DOHH2 (cell line): Measurements from ENCODE around the gene PLXNA1.

Experiments used
- H3F3A ChIP-seq: fragments of 200-600 bp; sonication (generic), shearing (Covaris generic); 2 replicates; pipeline ENCODE4 v1.6.0; 2016; ENCODE audit warnings: antibody characterized with exemption, mild to moderate bottlenecking; ENCODE audit not compliant: control insufficient read depth, insufficient read depth
- H3K27ac ChIP-seq: fragments of 200-600 bp; sonication (generic); 2 replicates; pipeline ENCODE4 v1.5.1; 2014; ENCODE audit warnings: low read depth, mild to moderate bottlenecking, low read length, moderate library complexity
- H3K27me3 ChIP-seq: fragments of 200-600 bp; sonication (generic); 2 replicates; pipeline ENCODE4 v1.6.1; 2014; ENCODE audit warnings: mild to moderate bottlenecking, low read length, mixed read lengths; ENCODE audit not compliant: control insufficient read depth
- H3K36me3 ChIP-seq: fragments of 200-600 bp; sonication (generic); 2 replicates; pipeline ENCODE4 v1.6.1; 2014; ENCODE audit warnings: mild to moderate bottlenecking, low read length, moderate library complexity, mixed read lengths; ENCODE audit not compliant: control insufficient read depth
- H3K4me1 ChIP-seq: fragments of 200-600 bp; sonication (generic); 2 replicates; pipeline ENCODE4 v1.6.1; 2014; ENCODE audit warnings: mild to moderate bottlenecking, low read length, mixed read lengths; ENCODE audit not compliant: control insufficient read depth
- H3K4me2 ChIP-seq: fragments of 200-600 bp; sonication (generic); 2 replicates; pipeline ENCODE4 v1.6.0; 2014; ENCODE audit warnings: mild to moderate bottlenecking, low read length, moderate library complexity
- H3K4me3 ChIP-seq: fragments of 200-600 bp; sonication (generic); 2 replicates; pipeline ENCODE4 v1.5.1; 2014; ENCODE audit warnings: mild to moderate bottlenecking, low read length, mixed read lengths
- H3K79me2 ChIP-seq: fragments of 200-600 bp; sonication (generic); 2 replicates; pipeline ENCODE4 v1.6.1; 2014; ENCODE audit warnings: mild to moderate bottlenecking, low read length, mixed read lengths; ENCODE audit not compliant: control insufficient read depth
- H3K9me2 ChIP-seq: fragments of 200-600 bp; sonication (generic); replicated peaks from 2 replicates; pipeline ENCODE4 v1.6.1; 2014; ENCODE audit warnings: mild to moderate bottlenecking, low read length, mixed read lengths; ENCODE audit not compliant: control insufficient read depth
- H3K9me3 ChIP-seq: fragments of 200-600 bp; sonication (generic); 2 replicates; pipeline ENCODE4 v1.6.1; 2014; ENCODE audit warnings: antibody characterized with exemption, low read length, mixed read lengths; ENCODE audit not compliant: control insufficient read depth, insufficient read depth
- H4K20me1 ChIP-seq: fragments of 200-600 bp; sonication (generic); 2 replicates; pipeline ENCODE4 v1.6.0; 2014; ENCODE audit warnings: low read depth, mild to moderate bottlenecking, antibody characterized with exemption, low read length, moderate library complexity; ENCODE audit not compliant: control insufficient read depth, insufficient read depth
- EZH2phosphoT487 ChIP-seq: fragments of 200-600 bp; sonication (generic); IDR thresholded peaks from 2 replicates; pipeline ENCODE4 v1.6.1; 2017; ENCODE audit warnings: borderline replicate concordance, mild to moderate bottlenecking, antibody characterized with exemption, low read length, moderate library complexity, mixed read lengths
- TF ChIP-seq, protein P1 (sequence below): fragments of 200-600 bp; sonication (generic); IDR thresholded peaks from one replicate; pipeline ENCODE4 v1.5.1; 2014; ENCODE audit warnings: antibody characterized with exemption, mild to moderate bottlenecking, low read depth, low read length; ENCODE audit not compliant: poor library complexity, severe bottlenecking

Gene PLXNA1

DNA sequence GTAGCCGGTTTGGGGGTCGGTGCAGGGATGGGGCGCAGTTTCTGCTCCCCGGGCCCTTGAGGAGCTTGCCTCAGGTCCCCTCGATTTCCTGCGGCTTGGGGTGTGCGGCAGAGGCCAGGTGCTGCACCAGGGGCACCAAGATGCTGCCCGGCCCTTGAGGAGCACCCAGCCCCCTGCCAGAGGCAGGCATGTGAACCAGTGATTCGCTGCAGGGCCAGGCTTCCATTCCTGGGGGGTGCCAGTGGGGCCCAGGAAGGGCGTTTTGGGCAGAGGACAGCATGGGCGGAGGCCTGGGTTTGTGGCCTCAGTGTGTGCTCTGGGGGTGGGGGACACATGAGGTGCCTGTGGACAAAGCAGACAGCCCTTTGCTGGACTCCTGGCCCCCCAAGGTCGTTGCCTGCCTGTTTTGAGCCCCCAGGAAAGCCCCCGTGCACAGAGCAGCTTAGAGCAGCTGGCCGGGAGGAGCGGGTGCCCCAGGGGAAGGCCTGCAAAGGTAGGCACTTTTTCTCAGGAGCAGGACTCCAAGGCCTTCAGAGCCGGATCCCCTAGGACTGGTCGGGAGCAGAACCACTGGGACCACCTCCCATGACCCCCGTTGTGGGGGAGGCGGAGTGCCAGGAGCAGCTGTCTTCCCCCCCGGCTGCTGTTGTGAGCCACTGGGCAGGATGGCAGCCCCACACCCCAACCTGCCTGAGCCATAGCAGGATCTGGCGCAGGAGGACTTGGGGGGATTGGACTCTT, 1.6 kb downstream of the PLXNA1 start:
- Histone ChIP-seq H3F3A (no peaks in the 10 kb centered on the region), H3K4me3 (peak overlapping the region; percentile 72), H3K9me2 (no peaks in the 10 kb centered on the region), H3K4me1 (peaks cover 23% of the 10 kb centered on the region), H3K27ac (no peak overlapping the region), H3K79me2 (peaks cover 5% of the 10 kb centered on the region; the same call in 1 of the 2 replicates), H3K36me3 (no peaks in the 10 kb centered on the region), H3K27me3 (peaks cover 16% of the 10 kb centered on the region), H4K20me1 (peaks cover 6% of the 10 kb centered on the region; the same call in 1 of the 2 replicates), H3K9me3 (no peaks in the 10 kb centered on the region), H3K4me2 (peak overlapping the region; percentile 77)
- TF ChIP-seq, protein P1, sequence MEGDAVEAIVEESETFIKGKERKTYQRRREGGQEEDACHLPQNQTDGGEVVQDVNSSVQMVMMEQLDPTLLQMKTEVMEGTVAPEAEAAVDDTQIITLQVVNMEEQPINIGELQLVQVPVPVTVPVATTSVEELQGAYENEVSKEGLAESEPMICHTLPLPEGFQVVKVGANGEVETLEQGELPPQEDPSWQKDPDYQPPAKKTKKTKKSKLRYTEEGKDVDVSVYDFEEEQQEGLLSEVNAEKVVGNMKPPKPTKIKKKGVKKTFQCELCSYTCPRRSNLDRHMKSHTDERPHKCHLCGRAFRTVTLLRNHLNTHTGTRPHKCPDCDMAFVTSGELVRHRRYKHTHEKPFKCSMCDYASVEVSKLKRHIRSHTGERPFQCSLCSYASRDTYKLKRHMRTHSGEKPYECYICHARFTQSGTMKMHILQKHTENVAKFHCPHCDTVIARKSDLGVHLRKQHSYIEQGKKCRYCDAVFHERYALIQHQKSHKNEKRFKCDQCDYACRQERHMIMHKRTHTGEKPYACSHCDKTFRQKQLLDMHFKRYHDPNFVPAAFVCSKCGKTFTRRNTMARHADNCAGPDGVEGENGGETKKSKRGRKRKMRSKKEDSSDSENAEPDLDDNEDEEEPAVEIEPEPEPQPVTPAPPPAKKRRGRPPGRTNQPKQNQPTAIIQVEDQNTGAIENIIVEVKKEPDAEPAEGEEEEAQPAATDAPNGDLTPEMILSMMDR, result no peak
- TF ChIP-seq EZH2phosphoT487, result no peak

DNA sequence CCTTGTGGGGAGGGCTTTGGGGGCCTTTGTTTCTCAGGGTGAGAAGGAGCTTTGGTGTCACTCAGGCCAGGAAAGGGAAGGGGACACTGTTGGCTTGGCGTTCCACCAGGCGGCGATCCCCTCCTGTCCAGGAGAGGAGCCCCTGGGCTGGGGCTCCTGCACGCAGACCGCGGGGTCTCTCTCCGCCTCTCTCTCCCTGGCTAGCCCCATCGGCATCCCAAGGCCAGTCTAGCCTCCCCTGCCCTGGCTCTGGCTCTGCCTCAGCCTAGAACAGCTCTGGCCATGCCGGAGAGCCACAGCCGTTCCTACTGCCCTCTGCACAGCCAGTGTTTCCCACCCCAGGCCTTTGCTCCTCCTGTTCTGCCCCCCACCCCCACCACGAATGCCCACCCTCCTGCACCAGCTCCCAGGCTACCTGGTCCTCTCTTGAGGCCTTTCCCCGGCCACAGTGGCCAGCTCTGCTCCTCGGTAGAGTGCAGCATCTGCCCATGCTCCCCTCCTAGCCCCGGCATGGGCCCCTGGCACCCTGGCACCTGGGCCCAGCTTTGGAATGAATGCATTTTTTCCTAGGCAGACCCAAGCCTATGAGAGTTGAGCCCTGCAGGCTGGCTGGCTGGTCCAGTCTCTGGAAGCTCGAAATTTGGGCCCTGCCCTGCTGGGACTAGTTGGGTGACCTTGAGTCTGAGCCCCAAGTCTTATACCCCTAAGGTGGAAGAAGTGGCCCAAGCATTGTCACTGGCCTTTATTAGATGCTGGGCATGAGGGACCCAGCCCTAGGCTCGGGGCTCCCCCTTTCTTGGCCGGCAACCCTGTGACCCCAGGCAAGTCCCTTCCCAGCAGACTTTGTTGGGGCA, 2.4 kb downstream of the PLXNA1 start:
- Histone ChIP-seq H3K27me3 (peaks cover 10% of the 10 kb centered on the region), H3K27ac (no peak overlapping the region), H3K79me2 (peaks cover 5% of the 10 kb centered on the region; the same call in 1 of the 2 replicates), H3K4me3 (no peak overlapping the region), H3K4me1 (peaks cover 23% of the 10 kb centered on the region), H3K9me2 (no peaks in the 10 kb centered on the region), H3K36me3 (no peaks in the 10 kb centered on the region), H3K4me2 (no peak overlapping the region), H4K20me1 (peaks cover 6% of the 10 kb centered on the region; the same call in 1 of the 2 replicates), H3K9me3 (no peaks in the 10 kb centered on the region), H3F3A (no peaks in the 10 kb centered on the region)
- no peak for TF ChIP-seq EZH2phosphoT487
- TF ChIP-seq, protein P1, result no peak

DNA sequence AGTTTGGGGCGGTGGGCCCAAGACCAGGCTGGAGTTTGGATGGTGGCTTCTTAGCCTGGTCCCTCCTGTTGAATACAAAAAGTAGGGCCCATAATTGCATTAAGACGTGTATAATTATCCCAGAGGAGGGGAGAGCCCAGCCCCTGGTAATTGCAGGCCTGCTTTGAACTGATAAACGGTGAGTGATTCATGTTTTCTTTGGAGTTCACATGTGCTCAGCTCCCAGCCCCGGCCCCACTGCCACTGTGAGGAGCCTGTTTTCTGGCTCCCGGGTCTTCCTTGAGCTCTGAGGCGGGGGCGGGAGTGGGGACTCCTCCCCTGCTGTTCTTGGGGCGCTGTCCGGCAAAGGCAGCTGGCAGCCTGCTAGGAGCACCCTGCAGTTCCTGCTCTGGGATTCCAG, 3.1 kb downstream of the PLXNA1 start:
- Histone ChIP-seq H3K36me3 (no peaks in the 10 kb centered on the region), H3K9me3 (no peaks in the 10 kb centered on the region), H3K4me2 (no peak overlapping the region), H3K27me3 (peaks cover 7% of the 10 kb centered on the region; the same call in 1 of the 2 replicates), H3K27ac (no peak overlapping the region), H3K4me3 (no peak overlapping the region), H3K9me2 (no peaks in the 10 kb centered on the region), H3K79me2 (peaks cover 5% of the 10 kb centered on the region; the same call in 1 of the 2 replicates), H3K4me1 (peaks cover 23% of the 10 kb centered on the region), H3F3A (no peaks in the 10 kb centered on the region), H4K20me1 (peaks cover 6% of the 10 kb centered on the region; the same call in 1 of the 2 replicates)
- TF ChIP-seq, protein P1, result no peak
- TF ChIP-seq EZH2phosphoT487, result no peak
